CD4-positive, alpha-beta T cell treated with Interleukin-6 at 100 ng/mL for 8 hours (primary cell): ENCODE measurements around the gene TTC3.

Experiments used
- DNase-seq: peaks from one replicate; pipeline ENCODE4 v3.0.0-alpha.2; 2020; ENCODE audit warnings: mixed read lengths, low spot score

The TTC3 gene

DNA sequence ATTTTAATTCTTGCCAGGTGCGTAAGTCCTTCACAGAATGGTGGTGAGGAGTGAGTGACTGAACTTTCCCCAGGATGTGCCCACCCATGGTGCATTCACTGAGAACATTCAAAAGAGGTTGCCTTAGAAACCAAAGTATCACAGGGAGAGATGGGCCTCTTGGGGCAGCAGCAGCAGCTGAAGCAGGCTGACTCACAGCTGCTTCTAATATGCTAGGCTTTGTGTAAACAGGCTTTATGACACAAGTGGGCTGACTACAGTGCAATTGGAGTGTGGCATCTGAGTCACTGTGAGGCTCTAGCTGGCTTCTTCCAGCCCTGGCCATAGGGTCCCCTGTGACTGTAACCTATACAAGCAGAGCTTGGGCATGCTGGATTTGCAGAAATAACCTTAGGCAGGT, 12.8 kb upstream of the TTC3 start:
- no peak for DNase-seq

DNA sequence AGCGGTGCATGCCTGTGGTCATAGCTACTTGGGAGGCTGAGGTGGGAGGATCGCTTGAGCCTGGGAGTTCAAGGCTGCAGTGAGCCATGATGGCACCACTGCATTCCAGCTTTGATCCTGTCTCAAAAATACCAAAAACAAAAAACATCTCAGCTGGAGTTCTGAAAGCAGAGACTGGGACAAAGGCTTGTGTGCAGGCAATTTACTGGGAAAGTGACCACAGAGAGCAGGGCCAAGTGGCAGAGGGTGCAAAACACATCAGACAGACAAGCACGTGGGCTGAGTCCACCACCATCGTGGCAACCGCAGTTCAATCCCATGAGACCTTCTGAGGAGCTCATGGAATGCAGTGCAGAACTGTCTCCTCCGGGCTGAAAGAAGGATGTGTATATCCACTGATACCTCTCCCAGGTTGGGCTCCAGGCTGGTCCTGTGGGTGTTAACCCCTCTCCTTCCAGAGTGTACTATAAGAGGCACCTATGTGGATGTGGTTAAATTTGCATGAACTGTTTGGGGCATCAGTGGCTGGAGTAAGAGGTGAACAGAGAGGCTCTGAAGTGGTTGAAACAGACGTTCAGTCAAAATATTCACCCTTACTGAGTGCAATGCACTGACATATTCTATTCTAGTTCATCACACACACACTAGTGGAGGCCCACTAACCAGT, 11.0 kb upstream of the TTC3 start:
- no peak for DNase-seq

DNA sequence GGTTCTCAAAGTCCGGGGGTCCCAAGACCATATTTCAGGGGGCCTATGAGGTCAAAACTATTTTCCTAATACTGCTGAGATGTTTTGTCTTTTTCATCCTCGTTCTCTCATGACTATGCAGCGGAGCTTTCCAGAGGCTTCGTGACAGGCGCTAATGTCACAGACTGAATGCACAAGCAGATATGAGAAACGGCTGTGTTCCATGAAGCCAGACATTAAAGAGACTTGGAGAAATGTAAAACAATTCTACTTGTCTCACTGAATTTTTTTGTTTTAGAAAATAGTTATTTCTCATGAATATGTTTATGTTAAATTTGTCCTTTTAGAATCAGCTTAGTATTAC, 10.5 kb upstream of the TTC3 start:
- DNase-seq, result no peak

DNA sequence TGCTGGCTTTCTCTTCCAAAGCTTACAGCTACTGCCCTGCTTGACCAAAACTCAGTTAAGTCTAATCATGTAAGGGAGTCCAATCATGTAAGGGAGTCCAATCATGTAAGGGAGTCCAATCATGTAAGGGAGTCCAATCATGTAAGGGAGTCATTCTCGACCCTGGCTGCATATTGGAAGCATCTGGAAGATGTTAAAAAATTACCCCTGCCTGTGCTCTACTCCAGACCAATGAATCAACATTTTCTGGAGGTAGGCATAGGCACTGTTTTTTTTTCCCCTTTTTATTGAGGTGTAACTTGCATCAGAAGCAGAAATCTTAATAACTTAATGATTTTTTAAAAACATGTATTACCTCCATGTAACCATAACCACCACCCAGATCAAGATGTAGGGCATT, 9.6 kb upstream of the TTC3 start:
- no peak for DNase-seq

DNA sequence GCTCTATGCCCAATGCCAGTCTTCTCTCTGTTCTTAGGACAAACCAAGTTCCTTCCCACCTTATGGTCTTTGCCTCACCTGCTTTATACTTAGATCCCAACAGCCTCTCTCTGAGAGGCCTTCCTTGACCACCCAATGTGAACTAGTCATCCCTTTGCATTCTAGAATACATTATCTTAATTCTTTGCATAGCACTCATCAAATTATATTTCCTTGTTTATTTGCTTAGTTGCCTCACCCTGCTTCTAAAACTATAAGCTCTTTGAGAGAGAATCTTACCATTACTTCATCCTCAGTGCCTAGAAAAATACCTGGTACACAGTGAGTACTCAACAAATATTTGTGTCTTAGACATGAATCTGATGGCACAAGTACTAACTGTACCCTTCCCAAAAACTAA, 8.2 kb upstream of the TTC3 start:
- DNase-seq, result no peak

DNA sequence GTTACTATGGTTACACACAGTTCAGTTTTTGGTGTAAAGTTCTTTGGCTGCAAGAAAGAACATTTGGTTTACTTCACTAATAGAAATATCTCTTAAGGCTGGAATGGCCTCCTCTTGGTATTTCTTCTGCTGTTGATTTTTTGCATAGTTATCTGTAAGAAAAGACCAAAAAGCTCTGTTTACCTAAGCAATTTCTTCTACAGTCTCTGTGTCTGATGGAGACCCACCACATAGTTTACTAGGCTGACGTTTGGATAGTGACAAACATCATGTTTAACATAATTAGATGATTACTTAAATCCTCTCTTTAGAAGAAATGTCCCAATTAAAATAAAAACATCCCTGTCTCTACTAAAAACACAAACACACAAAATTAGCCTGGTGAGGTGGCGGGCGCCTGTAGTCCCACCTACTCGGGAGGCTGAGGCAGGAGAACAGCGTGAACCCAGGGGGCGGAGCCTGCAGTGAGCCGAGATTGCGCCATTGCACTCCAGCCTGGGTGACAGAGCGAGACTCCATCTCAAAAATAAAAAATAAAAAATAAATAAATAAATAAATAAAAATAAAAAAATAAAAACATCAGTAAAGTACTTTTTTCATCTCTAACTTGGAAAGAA, 7.4 kb upstream of the TTC3 start:
- DNase-seq, result no peak

DNA sequence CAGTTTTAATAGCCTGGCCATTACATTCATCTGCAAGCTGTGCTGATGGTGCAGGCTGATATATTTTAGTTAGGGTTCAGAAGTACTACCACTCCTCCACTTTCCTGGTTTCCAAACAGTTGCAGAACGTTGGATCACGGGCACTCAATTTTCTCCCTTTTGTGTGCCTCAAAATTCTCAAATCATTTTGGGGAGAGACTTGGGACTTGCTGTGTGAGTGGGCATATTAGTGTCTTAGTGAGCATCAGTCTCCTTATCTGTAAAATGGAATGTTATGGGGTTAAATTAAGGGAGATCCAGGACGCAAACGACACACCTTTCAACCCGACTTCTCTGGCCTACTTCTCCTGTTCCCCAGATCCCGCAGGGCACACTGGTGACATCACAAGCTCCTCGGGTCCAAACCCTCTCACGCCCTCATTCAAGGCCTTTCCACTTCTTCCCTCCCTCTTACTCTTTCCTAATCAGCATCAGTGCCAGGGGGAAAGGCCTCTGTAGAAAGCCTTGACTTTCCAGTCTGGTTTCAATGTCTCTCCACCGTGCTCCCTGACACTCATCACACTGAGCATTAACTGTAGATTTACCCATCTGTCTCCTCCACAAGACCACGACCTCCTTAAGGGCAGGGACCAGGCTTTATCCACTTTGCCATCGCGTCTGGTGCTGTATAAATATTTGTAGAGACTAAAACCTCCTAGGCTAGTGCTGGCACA, 1.3 kb upstream of the TTC3 start:
- DNase-seq, result no peak

DNA sequence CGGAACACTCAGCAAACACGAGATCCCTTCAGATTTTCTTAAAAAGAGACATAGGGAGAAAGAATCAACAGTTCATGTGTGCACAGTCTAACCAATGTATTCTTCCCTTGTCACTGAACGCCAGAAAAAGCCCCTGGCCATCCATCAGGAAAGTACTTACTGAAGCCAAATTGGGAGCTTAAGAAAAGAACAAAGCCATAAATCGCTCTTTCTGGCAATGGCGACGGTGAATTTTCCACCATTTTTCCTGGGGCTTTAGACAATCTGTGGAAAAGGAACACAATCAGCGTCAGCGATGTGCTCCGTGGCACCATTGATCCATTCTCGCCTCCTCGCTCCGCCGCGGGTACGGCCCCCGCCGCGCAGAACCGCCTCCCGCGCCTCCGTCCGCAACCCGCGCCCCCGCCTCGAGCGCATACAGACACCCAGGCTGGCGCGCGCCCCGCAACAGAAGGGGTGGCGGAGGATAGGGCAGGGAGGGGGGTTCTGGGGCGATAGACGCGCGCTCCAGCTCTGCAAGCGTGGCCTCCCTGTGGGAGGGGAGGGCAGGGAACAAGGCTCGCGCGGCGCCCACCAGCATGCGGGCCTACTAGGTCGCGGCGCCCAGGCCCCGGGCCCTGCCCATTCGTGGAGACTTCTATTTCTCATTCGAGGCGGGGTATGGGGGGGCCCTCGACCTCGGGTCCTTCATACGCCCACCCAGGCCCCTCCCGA, 623 bp upstream of the TTC3 start:
- peak; percentile 60 for DNase-seq

DNA sequence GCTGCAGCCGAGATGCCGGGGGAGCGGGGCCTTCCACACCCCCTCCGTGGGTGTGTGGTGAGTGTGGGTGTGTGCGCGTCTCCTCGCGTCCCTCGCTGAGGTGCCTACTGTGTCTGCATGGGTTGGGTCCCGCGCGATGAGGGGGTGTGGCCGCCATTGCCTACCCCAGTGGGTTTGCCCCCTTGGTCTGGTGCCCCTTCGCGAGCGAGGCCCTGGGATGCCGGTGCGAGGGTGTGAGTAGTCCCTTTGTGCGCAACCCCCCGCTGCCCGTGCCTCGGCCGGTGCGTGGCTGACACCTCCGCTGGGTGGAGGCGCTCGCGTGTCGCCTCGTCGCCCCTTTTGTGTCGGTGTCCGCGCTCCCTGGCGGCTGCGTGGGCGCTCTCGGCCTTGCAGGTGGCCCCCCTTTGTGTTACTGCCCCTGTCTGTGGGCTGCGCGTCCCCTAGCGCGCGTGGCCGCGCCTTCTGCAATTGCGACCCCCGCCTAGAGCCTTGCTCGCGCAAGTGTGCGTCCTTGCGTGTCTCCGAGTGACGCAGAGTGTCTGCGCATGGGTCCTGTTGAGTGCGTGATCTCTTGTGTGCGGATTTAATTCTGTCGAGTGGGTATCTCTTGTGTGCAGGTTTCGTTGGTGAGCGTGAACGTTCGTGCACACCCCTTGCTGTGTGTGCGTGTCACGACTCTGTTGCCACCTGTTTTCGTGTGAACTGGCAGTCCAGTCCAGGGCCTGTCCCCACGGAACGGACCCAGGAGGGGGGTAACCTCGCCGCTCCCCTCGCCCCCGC, 553 bp downstream of the TTC3 start:
- peak; percentile 56 for DNase-seq

DNA sequence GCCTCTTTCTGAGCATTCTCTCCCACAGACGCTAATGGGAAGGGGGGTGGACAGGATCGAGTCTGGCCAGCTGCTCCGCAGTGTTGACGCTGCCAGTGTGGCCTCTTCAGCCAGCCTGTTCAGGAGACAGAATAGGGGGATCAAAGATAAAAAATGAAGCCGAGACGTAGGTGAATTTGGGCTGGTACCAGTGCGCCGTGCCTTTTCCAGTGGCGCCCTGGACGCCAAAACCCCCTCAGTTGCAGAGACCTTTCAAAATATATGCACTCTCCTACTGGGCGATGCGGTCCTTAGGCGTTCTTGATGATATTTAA, 1.1 kb downstream of the TTC3 start:
- no peak for DNase-seq

DNA sequence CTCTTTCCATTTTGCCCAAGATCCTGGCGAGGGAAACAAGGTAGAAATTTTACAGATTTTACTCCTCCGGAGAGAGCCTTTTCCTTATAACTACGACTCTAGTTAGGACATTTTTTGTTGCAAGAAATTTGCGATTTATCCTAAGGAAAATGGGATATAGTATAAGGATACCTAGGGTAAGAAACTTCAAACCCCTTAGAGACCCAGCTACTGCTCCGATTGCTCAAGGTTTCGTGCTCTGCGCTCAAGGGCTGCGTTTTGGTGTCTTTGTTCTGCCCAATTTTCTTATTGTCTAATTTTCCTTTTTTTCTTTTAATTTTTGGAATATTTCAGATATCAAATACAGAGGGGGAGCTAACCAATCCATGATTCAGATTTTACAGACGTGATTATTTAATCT, 1.5 kb downstream of the TTC3 start:
- no peak for DNase-seq

DNA sequence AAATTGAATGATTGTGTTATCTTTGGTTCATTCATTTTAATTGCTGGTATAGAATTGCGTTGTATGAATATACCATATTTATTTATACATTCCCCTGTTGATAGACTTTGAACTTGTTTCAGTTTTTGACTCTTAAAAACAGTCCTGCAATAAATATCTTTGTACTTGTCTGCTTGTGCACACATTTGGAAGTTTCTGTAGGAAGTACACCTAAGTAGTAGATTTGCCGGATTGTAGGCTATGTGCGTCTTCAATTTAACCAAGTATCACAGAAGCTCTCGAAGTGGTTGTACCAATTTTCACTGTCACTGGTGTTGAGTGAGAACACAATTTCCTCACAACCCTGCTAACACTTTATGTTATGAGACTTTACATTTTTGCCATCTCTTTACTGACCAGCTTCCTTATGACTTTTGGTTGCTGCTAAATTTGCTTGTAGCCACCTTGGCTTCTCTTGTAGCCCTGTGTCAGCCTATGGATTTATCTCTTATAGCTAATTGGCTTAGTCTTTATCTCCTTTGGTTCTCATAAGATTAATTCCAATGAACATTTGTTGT, 2.2 kb downstream of the TTC3 start:
- no peak for DNase-seq

DNA sequence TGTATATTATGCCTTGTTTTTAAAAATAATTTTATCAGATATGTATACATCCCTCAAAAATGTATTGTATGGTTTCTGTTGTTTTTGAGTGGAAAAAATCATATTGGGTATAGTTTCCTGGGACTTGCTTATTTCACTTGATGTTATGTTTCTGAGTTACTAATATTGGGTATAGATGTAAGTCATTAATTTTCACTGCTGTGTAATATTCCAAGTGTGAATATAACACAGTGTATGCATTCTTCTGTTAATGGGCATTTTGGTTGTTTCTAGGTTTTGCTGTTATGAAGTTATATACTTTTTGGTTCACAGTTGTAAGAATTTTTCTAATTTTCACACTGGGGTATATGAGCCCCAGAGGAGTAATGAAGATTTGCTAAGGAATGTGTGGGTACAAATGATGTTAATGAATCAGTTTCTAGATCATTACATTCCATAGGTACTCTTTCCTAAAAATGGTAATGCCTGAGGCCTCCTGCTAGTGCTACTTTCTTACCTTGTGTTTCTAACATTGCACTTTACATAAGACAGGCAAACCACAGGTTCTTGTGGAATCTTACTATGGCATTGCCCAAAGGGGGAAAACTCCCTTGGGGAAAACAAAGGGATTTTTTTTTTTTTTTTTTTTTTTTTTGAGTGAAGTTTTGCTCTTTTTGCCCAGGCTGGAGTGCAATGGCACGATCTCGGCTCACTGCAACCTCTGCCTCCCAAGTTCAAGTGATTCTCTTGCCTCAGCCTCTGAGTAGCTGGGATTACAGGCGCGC, 3.2 kb downstream of the TTC3 start:
- DNase-seq, result no peak

DNA sequence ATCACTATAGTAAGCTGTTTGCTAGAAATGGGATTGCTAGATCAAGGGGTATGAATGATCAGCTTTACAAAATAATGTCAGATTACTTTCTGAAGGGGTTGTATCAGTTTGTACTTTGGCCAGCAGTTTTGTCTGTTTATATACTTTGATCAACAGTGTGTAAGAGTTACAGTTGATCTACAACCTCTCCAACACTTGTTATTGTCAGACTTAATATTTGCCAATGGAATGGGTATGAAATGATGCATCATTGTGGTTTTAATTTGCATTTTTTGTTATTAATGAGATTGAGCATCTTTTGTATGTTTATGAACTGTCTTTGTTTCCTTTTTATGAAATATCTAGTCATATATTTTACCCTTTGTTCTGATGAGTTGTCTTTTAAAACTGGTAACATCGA, 4.3 kb downstream of the TTC3 start:
- no peak for DNase-seq

DNA sequence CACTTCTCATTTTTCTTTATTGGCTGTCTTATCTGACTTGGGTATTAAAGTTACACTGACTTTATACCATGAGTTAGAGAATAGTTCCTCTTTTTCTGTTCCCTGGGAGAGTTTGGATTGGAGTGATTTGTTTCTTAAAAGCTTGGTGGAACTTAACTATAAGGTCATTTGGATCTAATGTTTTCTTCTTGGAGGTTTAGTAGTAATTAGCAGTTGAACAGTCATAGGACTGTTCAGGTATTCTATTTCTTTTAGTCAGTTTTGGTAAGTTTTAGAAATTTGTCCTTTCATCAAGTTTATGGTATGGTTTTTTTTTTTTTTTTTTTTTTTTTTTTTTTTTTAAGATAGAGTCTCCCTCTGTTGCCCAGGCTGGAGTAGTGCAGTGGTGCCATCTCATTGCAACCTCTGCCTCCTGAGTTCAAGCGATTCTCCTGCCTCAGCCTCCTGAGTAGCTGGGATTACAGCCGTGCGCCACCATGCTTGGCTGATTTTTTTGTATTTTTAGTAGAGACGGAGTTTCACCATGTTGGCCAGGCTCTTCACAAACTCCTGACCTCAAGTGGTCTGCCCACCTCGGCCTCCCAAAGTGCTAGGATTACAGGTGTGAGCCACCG, 6.3 kb downstream of the TTC3 start:
- DNase-seq, result no peak

DNA sequence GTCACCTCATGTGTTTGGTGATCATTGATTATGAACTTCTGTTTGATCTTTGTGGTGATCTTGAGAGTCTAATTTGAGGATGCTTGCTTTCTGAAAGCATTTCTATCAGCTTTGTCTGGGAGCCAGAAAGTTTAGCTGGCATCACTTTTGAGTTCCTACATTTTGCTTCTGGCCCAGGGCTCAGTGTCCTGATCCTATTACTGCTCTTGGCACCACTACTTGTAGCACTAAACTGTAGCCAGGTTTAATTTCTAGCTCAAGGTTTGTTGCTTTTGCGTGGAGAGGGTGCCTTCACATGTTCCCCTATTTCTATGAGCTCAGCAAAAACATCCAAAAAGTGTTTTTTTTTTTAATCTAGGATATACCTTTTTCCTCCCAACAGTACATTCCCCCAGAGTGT, 9.3 kb downstream of the TTC3 start:
- DNase-seq, result no peak

DNA sequence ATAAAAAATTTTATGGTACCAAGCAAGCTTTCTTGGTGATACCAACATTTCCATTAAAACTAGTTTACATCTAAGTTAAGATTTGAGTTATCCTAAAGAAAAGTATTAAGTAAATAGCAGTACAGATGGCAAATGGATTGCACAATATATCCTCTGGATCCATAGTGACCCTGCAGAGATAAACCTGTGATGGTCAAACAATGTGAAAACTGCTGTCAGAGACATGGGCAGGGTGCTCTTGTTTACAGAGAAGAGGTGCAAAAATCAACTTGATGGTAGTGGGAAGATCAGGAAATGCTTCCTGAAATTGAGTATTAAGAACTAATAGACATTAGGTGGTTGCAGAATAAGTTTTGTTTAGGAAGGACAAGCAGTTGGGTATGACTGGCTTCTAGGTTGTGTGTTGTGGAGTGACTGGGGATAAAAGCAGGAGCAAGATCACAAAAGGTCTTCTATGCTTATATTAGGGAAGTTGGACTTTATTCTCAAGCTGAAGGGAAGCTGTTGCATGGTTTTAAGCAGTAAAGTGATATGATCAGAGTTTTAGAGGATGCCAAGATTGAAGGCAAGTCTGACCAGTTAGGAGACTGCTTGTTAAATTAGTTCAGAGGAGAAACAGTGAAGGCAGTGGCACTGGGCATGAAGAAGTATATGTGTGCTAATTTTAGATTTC, 9.9 kb downstream of the TTC3 start:
- DNase-seq, result no peak

DNA sequence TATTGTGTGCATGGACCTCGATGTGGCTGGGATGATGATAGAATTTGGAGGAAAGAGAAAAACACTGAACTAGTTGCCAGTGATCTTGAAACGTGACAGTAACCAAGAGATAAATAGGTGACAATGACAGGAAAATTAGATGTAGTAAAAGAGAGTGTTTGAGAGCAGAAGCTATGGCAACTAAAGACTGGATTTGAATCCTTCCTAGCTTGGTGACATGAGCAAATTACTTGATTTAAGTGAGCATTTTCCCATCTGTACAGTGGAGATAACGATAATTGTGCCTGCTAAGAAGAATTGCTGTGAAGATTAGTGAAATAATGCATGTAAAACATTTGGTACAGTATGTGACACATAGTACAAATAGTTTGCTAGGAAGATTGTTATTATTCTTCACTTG, 12.7 kb downstream of the TTC3 start:
- DNase-seq, result no peak

DNA sequence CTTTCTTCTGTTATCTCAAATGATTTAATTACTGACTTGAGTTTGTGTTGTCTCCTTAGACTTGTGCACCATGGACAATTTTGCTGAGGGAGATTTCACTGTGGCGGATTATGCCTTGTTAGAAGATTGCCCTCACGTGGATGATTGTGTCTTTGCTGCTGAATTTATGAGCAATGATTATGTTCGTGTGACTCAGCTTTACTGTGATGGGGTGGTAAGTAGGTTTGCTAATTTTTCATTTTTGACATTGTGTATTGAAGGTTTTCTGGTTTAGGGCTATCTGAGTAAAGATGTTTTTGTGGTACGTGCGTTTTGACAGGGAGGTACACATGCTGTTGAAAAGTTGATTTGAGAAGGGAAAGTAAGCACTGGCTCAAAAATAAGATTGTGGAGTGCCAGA, 14.1 kb downstream of the TTC3 start:
- DNase-seq, result no peak

DNA sequence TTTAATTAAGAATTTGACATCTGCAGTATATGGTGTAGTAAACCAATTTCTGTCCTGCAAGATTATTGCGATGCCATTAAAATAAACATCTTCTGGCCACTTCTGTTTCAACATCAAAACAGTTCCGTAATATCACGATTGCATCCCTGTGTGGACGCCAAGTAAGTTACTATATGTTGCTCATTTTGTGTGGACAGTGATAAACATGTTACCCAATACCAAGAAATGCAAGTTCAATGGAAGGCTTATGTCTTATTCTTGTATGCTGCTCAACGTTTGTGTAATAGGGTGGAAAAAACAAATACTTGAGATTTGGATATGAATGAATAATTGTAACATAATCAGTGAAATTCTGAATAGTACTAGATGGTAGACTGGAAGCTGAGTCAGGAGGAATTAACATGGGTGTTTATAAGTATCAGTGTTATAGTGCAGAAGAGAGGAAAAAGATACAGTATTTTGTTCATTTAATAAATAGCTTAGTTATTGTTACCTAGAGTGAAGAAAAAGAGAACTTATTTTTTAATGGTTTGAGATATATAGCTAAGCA, 15.2 kb downstream of the TTC3 start:
- DNase-seq, result no peak
